GM21381 (cell line): ENCODE results near the gene MXRA7.
"Not testable (repeated sequence)": the region's sequence is repeated elsewhere in the genome, so short reads cannot be mapped to it uniquely, and the experiment has no call there.

Experiments used
- ATAC-seq: cut with Tn5 transposase; IDR thresholded peaks from one replicate; pipeline ENCODE4 v1.9.1; 2021; ENCODE audit warnings: mild to moderate bottlenecking, moderate library complexity; ENCODE audit not compliant: unreplicated experiment

The MXRA7 gene

DNA sequence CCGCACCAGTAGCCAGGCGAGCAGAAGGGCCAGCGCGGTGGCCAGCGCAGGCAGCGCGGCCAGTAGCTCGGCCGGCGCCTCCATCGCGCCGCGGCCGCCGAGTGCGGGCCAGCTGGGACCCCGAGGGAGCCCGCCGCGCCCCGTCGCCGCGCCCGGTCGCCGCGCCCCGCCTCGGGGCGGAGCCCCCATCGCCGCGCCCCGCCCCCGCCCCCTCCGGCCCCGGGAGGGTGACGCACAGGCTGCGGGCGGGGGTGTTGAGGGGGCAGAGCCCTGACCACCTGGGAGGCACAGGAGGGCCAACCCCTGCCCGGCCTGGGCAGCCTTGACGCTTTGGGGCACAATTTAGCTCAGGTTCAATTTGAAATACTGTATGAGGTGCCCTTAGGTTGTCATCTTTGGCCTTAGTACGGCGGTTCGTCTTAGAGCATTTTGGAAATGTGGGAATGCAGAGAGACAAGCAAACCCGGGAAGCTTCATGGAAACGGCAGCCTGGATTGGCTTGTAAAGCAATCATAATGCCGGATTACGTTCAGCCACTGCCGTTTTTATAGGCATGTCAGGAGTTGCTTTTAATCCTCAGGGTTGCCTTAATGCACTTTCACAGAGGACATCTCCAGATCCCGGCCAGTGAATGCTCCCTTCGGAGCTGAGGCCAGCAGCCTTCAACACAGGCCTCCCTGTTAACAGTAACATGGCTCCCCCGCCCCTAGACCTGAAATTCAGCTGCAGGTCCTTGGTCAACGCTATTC, at the start of gene MXRA7:
TSS of gene MXRA7 (minus strand) at position 103 of the 749 bp plus-strand sequence. CDS start at position 84, 19 bp downstream.
- no peak for ATAC-seq

DNA sequence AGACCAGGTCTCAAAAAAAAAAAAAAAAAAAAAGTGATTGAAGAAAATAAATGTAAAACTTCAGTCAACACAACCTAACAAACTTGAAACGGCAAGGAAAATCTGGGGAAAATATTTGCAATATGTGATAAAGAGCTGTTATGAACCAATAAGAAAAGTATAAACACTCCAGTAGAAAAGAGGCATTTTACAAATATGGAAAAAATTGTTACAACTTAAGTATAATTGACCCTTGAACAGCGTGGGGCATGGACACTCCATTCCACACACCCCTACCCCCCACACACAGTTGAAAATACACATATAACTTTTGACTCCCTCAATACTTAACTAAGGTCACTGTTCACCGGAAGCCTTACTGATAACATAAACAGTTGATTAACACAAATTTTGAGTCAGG, 47.8 kb upstream of the MXRA7 start:
- ATAC-seq: no peak

GRCh38 chr17:76757256-76757655, 46.5 kb upstream of the MXRA7 start:
- ATAC-seq: no peak

DNA sequence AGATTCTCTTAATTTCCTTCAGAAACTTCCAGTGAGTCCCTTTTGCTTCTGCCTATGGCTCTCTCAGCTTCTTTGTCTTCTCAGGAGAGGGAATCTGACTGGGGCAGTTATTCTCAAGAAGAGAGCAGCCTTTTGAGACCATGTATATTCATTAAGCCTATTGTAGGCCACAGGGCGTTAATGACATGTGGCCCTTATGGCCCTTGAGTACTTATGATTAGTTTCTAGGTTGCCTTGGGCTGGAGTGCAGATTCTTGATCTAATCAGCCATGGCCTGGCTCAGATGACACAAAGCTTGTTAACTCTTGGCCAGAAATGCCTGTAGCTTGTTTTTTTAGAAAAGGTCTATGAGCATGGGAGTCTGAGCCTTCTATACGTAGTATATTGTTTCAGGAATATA, 44.5 kb upstream of the MXRA7 start:
- no peak for ATAC-seq

- no peak for ATAC-seq
These were observed 42.5 kb upstream of the MXRA7 start for GRCh38 chr17:76753061-76753961.

- ATAC-seq: no peak
These were observed 41.2 kb upstream of the MXRA7 start for GRCh38 chr17:76752006-76752405.

DNA sequence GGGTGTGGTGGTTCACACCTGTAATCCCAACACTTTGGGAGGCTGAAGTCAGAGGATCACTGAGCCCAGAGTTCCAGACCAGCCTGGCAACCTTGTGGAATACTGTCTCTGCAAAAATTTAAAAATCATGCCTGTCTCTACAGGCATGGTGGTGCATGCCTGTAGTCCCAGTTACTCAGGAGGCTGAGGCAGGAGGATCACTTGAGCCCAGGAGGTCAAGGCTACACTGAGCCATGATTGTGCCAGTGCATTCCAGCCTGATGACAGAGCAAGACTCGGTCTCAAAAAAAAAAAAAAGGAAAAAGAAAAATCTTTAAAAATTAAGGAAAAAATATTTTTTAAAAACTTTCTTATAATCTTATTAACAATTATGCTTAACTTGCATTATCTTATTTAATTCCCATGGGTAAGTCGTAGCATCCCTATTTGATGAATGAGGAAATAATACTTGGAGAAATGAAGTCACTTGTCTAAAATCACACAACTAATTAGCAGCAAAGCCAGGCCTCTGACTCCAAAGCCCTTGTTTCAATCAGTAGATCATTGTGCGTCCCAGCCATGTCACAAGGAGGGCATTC, 40.7 kb upstream of the MXRA7 start:
- no peak for ATAC-seq

GRCh38 chr17:76748657-76749056, 37.9 kb upstream of the MXRA7 start:
- no peak for ATAC-seq

GRCh38 chr17:76747716-76748363, 37.1 kb upstream of the MXRA7 start:
- ATAC-seq: no peak

DNA sequence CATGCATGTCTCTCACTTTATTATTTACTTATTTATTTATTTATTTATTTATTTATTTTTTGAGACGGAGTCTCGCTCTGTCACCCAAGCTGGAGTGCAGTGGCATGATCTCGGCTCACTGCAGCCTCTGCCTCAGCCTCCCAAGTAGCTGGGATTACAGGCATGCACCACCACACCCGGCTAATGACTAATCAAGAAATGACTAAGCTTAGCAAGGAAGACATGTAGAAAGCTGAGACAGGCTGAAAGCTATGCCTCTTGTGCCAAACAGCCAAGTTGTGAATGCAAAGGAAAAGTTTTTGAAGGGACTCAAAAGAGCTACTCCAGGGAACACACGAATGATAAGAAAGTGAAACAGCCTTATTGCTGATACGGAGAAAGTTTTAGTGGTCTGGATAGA, 35.0 kb upstream of the MXRA7 start:
- ATAC-seq: not testable (repeated sequence)

- ATAC-seq: no peak
These were observed 34.0 kb upstream of the MXRA7 start for GRCh38 chr17:76744747-76745146.

- ATAC-seq: no peak
These were observed 32.2 kb upstream of the MXRA7 start for GRCh38 chr17:76742958-76743357.

- ATAC-seq: no peak
These were observed 29.8 kb upstream of the MXRA7 start for GRCh38 chr17:76740329-76741118.

DNA sequence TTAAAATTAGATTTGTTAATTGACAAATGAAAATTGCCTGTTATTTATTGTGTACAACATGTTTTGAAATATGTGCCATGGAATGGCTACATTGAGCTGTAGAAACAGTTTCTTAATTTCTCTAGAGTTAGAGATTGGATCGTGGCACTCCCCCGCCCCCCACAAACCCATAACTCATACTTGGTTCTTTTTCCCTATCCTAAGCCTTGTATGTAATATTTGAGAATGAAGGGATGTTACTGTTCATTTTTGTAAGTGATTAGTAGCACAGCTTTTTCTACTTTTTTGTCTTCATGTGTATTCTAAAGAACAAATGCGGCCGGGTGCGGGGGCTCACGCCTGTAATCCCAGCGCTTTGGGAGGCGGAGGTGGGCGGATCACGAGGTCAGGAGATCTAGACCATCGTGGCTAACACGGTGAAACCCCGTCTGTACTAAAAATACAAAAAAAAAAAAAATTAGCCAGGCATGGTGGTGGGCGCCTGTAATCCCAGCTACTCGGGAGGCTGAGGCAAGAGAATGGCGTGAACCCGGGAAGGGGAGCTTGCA, 28.9 kb upstream of the MXRA7 start:
- not testable (repeated sequence) for ATAC-seq

GRCh38 chr17:76738468-76738850, 27.7 kb upstream of the MXRA7 start:
- ATAC-seq: no peak

DNA sequence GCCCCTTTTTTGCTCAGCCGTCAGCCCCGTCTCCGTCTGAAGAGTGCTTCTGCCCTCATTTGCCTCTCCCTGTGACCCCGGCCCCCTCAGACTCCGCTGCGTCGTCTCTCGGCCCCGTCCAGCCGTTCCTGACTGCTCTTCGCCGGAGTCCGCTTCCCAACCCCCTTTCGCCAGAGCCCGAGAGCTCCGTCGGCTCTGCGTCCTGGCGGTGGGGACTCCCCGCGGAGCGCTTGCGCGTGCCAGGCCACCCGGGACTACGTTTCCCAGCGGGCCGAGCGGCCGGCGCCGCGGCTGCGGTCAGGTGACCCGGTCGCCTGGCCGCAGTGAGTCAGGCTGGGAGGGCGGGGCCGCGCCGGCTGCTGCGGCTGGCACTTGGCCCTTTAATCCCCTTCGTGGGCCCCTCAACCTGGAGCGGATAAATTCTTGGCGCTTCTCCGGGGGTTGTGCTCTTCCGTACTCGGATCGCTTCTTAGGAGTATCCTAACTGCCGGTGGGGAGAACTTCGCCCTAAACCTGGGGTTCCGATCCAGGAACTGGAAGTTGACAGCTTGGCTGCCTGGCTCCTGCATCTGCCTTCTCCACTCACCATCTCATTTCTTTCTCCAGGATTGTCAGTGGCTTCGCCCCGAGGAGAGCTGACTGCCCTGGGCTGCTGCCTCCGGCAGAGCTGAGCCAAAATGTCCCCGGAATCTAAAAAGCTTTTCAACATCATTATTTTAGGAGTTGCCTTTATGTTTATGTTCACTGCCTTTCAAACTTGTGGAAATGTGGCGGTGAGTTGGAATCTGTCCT, 27.1 kb upstream of the MXRA7 start, which contains the start of gene MFSD11:
TSS of gene MFSD11 (plus strand) at position 444 of the 792 bp plus-strand sequence. CDS start at position 678, 234 bp downstream.
- ATAC-seq: peak; percentile 56

DNA sequence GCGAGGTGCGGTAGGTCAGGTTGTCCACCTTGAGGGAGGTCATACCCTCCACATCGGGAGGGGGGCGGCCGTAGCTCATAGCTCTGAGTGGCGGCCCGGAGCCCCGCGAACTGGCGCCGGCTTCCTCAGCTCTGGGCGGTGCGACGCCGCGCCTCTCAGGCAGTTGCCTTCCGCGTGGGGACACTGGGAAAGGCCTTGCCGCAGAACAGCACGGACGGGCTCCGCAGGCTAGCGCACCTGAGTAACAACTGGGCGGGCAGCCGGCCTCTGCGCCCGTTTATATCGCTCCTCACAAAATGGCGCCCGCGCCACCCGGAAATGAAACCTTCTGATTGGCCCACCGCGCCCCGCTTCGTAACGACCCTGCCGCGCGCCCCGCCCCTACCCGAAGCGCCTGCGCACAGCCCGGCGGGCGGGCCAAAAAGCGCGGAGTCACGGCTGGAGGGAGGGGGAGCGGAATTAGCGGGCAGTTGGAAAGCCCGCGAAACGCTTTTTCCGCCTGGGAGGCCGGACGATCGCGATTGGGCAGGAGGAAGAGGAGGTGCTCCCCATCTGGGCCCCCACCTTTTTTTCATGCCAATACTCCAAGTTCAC, 26.4 kb upstream of the MXRA7 start, which contains the start of gene SRSF2:
TSS of gene SRSF2 (minus strand) at position 250 of the 594 bp plus-strand sequence. CDS start at position 79, 171 bp downstream.
- ATAC-seq: peak; percentile 64

GRCh38 chr17:76736349-76737081, 25.8 kb upstream of the MXRA7 start:
- no peak for ATAC-seq
